GM19372 (cell line): ENCODE results near the gene TSPYL2.

Source experiments
- ATAC-seq: cut with Tn5 transposase; IDR thresholded peaks from one replicate; pipeline ENCODE4 v1.9.1; 2021; ENCODE audit warnings: mild to moderate bottlenecking, low read depth, moderate library complexity; ENCODE audit not compliant: unreplicated experiment

Gene TSPYL2

DNA sequence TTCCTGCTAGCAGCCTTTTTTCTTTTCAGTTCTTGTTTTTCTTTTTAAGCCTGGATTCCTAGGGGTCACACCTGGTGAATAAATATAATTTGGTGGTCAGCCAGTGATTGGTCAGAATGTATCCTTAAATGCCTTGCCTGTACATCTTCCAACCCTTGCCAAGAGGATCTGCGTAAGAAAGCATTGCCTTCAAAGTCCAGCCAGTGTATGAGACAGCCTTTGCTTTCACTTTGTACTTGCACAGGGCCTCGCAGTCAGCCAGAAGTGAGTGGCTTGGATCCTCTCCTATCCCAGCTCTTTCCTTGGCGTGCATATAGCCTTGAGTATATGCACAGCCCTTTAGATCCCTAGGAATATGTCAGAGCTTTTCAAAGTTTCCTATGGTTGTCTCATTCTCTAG lies 33.9 kb downstream of the TSPYL2 start:
- ATAC-seq: no peak

DNA sequence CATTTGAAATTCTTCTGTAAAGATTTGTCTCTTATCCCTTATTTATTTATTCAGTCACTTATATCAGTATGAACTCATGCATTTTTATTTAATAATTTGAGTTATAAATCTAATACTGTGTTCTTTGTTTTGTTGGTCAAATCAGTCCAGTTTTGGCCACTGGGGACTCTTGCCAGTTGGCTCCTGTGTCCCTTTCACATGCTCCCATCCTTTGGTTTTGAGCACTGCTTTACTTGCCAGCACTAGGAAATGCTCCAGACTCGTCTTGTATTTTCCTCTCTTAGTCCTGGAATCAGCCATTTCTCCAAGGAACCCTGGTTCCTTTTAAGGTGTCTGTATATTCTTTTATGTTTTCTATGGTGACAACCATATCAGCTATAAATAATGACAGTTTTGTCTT lies 39.8 kb downstream of the TSPYL2 start:
- ATAC-seq: no peak

DNA sequence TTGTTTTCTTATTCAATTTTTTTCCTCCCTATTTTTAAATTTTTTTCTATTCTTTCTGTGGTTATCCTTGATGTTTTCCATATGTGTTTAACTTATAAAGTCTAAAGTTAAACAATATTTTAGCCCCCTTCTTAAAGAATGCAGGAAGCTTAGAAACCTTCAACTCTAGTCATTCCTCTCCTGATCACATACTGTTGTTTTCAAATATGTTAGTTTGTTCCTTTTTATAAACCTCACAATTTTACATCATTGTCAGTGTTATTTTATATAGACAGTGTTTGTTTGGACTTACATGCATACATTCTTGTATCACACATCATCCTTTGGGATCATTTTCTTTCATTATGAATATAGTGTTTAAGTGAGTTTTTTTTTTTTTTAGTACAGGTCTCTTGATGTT lies 43.3 kb downstream of the TSPYL2 start:
- ATAC-seq: no peak

DNA sequence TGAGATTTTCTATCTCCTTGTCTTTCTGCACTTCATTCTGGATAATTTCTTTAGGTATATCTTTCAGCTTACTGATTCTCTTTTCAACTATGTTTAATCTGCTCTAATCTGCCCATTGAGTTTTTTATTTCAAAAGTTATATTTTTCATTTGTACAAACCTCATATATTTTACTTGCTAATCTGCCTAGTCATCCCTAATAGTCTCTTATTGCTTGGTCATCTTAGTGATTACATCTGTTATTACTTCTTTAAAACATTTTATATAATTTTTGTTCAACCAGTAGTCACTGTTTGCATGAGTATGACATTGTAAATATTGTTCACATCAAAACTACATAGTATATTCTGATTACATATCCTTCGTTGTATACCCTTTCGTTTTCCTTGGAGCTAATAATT lies 44.2 kb downstream of the TSPYL2 start:
- ATAC-seq: no peak

DNA sequence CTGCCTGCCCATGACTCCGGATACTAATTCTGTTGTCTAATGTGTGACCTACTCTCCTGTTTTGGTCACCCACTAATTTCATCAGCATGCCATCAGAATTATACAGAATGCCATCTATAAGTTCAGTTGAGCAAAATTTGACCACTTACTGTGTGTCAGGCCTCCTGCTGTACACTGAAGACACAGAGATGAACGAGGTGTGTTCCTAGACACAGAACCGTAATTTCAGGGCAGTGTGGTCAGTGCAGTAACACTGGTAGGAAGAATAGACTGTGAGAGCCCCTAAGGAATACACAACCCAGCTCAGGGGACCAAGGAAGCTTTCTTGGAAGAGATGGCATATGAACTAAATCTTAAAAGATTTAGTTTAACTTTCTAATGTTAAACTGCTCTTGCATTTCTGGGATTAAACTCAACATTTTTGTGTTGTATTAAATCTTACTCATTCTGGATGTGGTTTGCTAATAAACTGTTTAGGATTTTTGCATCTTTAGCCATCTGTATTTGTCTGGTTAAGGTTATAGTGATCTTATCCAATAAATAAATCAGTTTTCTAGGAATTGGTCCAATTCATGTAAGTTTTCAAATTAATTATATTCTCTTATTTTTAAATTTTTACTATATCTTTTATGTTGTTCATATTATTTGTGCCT lies 46.1 kb downstream of the TSPYL2 start:
- no peak for ATAC-seq

DNA sequence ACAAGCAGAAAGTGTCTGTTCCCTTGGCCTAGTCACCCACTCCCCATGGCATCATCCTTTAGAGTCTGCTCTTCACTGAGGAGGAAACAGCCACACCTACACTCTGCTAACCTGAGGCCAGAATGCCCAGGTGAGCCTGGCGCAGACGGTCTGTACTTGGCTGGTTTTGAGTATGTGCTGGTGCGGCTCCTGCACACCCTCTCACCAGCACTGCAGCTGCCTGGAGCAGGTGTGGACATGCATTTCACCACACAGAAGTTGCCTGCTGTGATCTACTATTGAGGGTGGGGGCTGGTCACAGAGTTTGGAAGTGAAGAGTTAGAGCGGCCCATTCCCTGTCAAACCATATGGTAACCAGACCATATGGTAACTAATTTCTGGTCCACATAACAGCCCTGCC lies 51.2 kb downstream of the TSPYL2 start:
- no peak for ATAC-seq

DNA sequence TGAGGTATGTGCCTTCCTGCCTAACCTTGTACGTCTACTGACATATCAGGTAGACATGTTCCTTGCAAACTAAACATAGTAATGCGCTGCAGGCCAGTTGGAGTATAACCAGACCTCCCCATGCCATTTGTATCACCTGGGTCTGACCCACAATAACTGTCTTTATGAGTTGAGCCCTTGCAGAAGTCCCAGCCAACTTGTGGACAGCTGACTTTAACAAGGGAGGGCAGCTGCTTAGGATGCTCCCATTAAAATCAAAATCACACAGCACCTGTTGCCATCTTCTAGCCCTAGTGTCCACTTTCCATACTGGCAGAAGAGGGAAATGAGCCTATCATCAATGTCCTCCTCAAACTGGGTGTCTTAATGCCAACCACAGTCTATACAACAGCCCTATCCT lies 53.4 kb downstream of the TSPYL2 start:
- ATAC-seq: no peak
